Smooth muscle cell (in vitro differentiated cells): ENCODE results near the gene TRIM68. TPM values are rescaled to one million over a fixed set of nuclear protein-coding genes. Genes with fewer than 3 reads are reported as not detected.

Experiments used
- DNase-seq: peaks from one replicate; lab custom pipeline; 2025; ENCODE audit not compliant: unreplicated experiment; lab: John Stamatoyannopoulos, UW
- H2AFZ ChIP-seq: fragments of 200-600 bp; sonication (generic); 2 replicates; pipeline ENCODE4 v1.6.0; 2016; ENCODE audit warnings: antibody characterized with exemption, low read depth, mild to moderate bottlenecking
- H3F3A ChIP-seq: fragments of 200-600 bp; sonication (generic); 2 replicates; pipeline ENCODE4 v1.6.0; 2017; ENCODE audit warnings: antibody characterized with exemption, low read depth
- H3K27ac ChIP-seq: fragments of 200-600 bp; sonication (generic); 2 replicates; pipeline ENCODE4 v1.5.1; 2016; ENCODE audit warnings: low read depth, mild to moderate bottlenecking
- H3K27me3 ChIP-seq: fragments of 200-600 bp; sonication (generic); 2 replicates; pipeline ENCODE4 v1.6.1; 2016; ENCODE audit warnings: low read depth, mild to moderate bottlenecking
- H3K36me3 ChIP-seq: fragments of 200-600 bp; sonication (generic); 2 replicates; pipeline ENCODE4 v1.5.1; 2016; ENCODE audit warnings: low read depth
- H3K4me1 ChIP-seq: fragments of 200-600 bp; sonication (generic); 2 replicates; pipeline ENCODE4 v1.5.1; 2016; ENCODE audit warnings: low read depth
- H3K4me2 ChIP-seq: fragments of 200-600 bp; sonication (generic); 2 replicates; pipeline ENCODE4 v1.6.0; 2016; ENCODE audit warnings: mild to moderate bottlenecking
- H3K4me3 ChIP-seq: fragments of 200-600 bp; sonication (generic); 2 replicates; pipeline ENCODE4 v1.5.1; 2016; ENCODE audit warnings: mild to moderate bottlenecking
- H3K79me2 ChIP-seq: fragments of 200-600 bp; sonication (generic); 2 replicates; pipeline ENCODE4 v1.6.0; 2016; ENCODE audit warnings: low read depth, mild to moderate bottlenecking
- H3K9ac ChIP-seq: fragments of 200-600 bp; sonication (generic); 2 replicates; pipeline ENCODE4 v1.6.0; 2016; ENCODE audit warnings: low read depth
- H3K9me3 ChIP-seq: fragments of 200-600 bp; sonication (generic); replicated peaks from 2 replicates; pipeline ENCODE4 v1.5.1; 2016; ENCODE audit warnings: low read depth
- H4K20me1 ChIP-seq: fragments of 200-600 bp; sonication (generic); 2 replicates; pipeline ENCODE4 v1.6.0; 2016; ENCODE audit warnings: low read depth
- WGBS: methylation state at CpG from one replicate; pipeline ENCODE4 v1.1.7; 2016; ENCODE audit warnings: low lambda C conversion rate; 5-methylcytosine and 5-hydroxymethylcytosine counted together
- polyA plus RNA-seq: library from polyadenylated mRNA; unstranded; fragments of >200 nt; fragmentation: Nextera tagmentation; extraction: Ambion mirVana; gene quantifications from 2 replicates; pipeline ENCODE4 v1.2.1, GENCODE V29; 2016
- total RNA-seq: library from RNA; depleted of rRNA; stranded (reverse); fragments of >200 nt; gene quantifications from 2 replicates; pipeline ENCODE4 v1.2.3, GENCODE V29; 2014
- TF ChIP-seq, protein P1 (sequence below): fragments of 200-600 bp; sonication (generic); IDR thresholded peaks from 2 replicates; pipeline ENCODE4 v1.5.1; 2017; ENCODE audit warnings: borderline replicate concordance, mild to moderate bottlenecking, antibody characterized with exemption; ENCODE audit not compliant: insufficient read depth, poor library complexity, severe bottlenecking

The TRIM68 gene
- total and polyA plus RNA-seq, 2 experiments from 2014 or later, result 7.8 to 10.7 TPM

DNA sequence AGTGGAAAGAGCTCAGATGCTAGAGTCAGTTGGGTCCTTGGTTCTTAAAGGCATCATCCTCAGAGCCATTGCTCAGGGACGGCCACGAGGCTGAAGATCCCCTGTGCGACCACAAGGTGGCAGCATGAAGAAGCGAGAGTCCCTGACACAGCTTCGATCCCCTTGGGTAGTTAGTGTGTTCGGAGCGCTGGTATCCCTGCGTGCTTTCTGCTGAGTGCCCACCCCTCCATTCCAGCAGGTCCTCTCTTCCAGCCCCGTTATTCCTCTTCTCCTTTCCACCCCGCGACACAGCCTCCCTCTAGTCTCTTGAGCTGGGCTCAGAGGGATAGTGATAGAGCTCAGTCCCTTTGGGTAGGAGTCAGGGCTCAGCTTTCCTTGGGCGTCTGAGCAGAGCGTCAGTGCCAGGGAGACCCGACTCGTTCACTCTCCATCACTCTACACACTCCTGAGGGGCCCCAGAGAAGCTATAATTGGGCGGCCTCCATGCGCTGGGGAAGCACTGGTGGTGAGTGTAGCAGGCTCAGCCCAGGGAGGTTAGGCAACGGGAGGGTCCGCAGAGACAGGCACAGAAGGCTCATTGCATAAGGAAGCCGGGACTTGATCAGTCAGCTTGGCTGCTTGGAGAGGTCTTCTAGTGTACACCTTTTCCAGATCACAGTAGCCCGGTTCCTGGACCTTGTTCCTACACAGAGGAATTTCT is 29.1 kb upstream of the TRIM68 start, which contains the start of gene OR51D1:
OR51D1 (plus strand) TSS at position 516 of the 700 bp plus-strand sequence. CDS start 2,314 bp downstream, outside the sequence.
- no peaks in the 10 kb centered on the region for H3K27me3 ChIP-seq
- H3K36me3 ChIP-seq, result no peaks in the 10 kb centered on the region
- no peak within 1 kb of the TSS for H3K9ac ChIP-seq
- no peaks in the 10 kb centered on the region for H3K79me2 ChIP-seq
- H4K20me1 ChIP-seq, result no peaks in the 10 kb centered on the region
- H3K4me3 ChIP-seq, result peak within 1 kb of the TSS; percentile 38
- WGBS, result 37% methylated on average over 21 of the region's 21 CpGs
- H2AFZ ChIP-seq, result peak within 1 kb of the TSS; percentile 79
- H3K27ac ChIP-seq, result no peak within 1 kb of the TSS
- peak; percentile 43 for DNase-seq
- H3K4me1 ChIP-seq, result no peaks in the 10 kb centered on the region
- TF ChIP-seq, protein P1, sequence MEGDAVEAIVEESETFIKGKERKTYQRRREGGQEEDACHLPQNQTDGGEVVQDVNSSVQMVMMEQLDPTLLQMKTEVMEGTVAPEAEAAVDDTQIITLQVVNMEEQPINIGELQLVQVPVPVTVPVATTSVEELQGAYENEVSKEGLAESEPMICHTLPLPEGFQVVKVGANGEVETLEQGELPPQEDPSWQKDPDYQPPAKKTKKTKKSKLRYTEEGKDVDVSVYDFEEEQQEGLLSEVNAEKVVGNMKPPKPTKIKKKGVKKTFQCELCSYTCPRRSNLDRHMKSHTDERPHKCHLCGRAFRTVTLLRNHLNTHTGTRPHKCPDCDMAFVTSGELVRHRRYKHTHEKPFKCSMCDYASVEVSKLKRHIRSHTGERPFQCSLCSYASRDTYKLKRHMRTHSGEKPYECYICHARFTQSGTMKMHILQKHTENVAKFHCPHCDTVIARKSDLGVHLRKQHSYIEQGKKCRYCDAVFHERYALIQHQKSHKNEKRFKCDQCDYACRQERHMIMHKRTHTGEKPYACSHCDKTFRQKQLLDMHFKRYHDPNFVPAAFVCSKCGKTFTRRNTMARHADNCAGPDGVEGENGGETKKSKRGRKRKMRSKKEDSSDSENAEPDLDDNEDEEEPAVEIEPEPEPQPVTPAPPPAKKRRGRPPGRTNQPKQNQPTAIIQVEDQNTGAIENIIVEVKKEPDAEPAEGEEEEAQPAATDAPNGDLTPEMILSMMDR, result peak; percentile 89
- H3K9me3 ChIP-seq, result no peaks in the 10 kb centered on the region
- no peaks in the 10 kb centered on the region for H3F3A ChIP-seq
- peak within 1 kb of the TSS; percentile 80 for H3K4me2 ChIP-seq

DNA sequence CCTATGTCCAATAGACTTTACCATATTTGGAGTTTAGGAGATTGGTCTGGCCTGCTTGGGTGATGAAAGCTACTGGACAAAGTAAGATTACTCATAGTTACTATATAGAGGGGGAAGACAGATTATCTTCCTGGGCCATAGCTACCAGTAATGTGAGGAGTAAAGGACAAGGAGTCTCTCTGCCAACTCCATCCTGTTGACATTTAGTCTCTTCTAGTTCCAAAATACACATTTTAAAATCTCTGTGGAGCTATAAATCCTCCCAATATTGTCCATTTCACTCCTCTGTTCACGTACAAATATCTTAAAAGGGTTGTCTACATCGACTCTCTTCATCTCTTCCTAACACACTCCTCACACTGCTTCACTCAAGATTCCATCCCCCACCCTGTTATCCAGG is 28.1 kb upstream of the TRIM68 start:
- peak overlapping the region; percentile 45 for H2AFZ ChIP-seq
- WGBS, result 87% methylated on average over 2 of the region's 2 CpGs
- no peaks in the 10 kb centered on the region for H3K36me3 ChIP-seq
- no peak overlapping the region for H3K4me3 ChIP-seq
- DNase-seq, result no peak
- H3F3A ChIP-seq, result no peaks in the 10 kb centered on the region
- no peaks in the 10 kb centered on the region for H3K79me2 ChIP-seq
- H3K9me3 ChIP-seq, result no peaks in the 10 kb centered on the region
- no peaks in the 10 kb centered on the region for H3K27me3 ChIP-seq
- H3K27ac ChIP-seq, result no peak overlapping the region
- TF ChIP-seq, protein P1, result no peak
- no peak overlapping the region for H3K9ac ChIP-seq
- H4K20me1 ChIP-seq, result no peaks in the 10 kb centered on the region
- no peaks in the 10 kb centered on the region for H3K4me1 ChIP-seq
- H3K4me2 ChIP-seq, result no peak overlapping the region

DNA sequence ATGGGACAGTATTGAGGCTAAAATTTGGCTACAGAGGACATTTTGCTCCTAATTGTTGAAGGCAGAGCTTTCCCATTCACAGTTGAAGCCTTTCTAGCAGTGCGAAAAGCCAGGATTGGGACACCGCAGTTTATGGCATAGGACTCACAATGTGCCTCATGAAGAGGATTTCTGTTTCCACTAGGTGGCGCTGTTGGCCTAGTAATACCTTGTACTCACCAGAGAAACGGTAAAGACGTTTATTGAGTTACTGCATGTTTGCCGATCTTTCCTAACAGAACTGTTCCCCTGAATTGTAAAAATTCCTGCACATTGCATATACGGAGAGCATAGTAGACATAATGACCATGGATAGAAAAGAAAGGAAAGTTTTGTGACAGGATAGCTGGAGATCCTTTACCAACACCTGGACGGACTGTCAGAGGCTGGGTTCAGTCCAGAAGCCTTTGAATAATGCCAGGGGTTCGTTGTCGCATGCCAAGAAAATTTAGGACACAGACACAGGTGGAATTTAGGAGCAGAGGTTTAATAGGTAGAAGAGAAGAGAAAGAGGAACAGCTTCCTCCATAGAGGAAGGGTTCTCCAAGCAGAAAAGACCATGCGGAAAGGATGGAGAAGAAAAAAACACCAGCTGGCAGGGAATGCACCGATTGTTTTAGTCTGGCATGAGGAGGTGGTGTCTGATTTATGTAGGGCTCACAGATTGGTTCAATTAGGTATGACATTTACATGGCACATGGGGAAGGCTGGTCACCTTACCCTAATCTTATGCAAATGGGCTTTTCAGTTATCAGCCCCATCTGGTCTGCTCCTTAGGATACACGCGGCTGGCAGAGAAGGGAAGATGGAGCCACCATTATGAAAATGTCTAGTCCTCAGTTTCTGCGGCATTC is 18.4 kb upstream of the TRIM68 start:
- Histone ChIP-seq H3K4me3 (no peak overlapping the region), H3K4me2 (no peak overlapping the region), H3K27me3 (no peaks in the 10 kb centered on the region), H3K36me3 (no peaks in the 10 kb centered on the region), H4K20me1 (no peaks in the 10 kb centered on the region), H2AFZ (no peak overlapping the region), H3K9ac (no peak overlapping the region), H3K27ac (no peak overlapping the region), H3K79me2 (no peaks in the 10 kb centered on the region), H3K4me1 (no peaks in the 10 kb centered on the region), H3F3A (no peaks in the 10 kb centered on the region), H3K9me3 (no peaks in the 10 kb centered on the region)
- WGBS, result 44% methylated on average over 15 of the region's 15 CpGs
- peak; percentile 14 for DNase-seq
- TF ChIP-seq, protein P1, result peak; percentile 78
